ENCODE results near the gene TULP4.

Gene TULP4

GRCh38 chr6:158268361-158269147, 43.7 kb upstream of the TULP4 start:
- Histone ChIP-seq H3K36me3 (ENCODE audit: control insufficient read depth in 1 of 2, insufficient read depth in 2 of 2, low read depth in 1 of 2, low read length in 2 of 2) (peaks cover 2 to 11% of the 10 kb centered on the region in 2 experiments), H3K27me3 (ENCODE audit: control insufficient read depth in 1 of 2, insufficient read depth in 1 of 2, low read length in 2 of 2) (no peaks in the 10 kb centered on the region), H4K91ac (ENCODE audit: low read length) (no peak overlapping the region), H2BK12ac (ENCODE audit: low read length in 2 of 2) (no peak overlapping the region), H3K4ac (ENCODE audit: low read depth in 1 of 2, low read length in 2 of 2) (no peak overlapping the region), H3K79me1 (replicated peaks; ENCODE audit: low read length, poor library complexity, severe bottlenecking) (peaks cover 35% of the 10 kb centered on the region), H2BK5ac (ENCODE audit: low read depth, low read length, poor library complexity, severe bottlenecking) (no peak overlapping the region), H3K4me1 (ENCODE audit: control insufficient read depth, insufficient read depth, low read depth, low read length) (no peaks in the 10 kb centered on the region), H4K8ac (ENCODE audit: low read length) (no peak overlapping the region), H3K18ac (ENCODE audit: low read depth in 1 of 2, low read length in 2 of 2) (no peak overlapping the region), H3K4me2 (ENCODE audit: low read length, poor library complexity, severe bottlenecking) (no peak overlapping the region), H3K4me3 (ENCODE audit: insufficient read depth in 1 of 2, low read depth in 1 of 2, low read length in 2 of 2) (no peak overlapping the region), H2AFZ (ENCODE audit: low read depth, low read length) (no peak overlapping the region), H2AK5ac (ENCODE audit: low read length, severe bottlenecking) (no peak overlapping the region), H3K9me3 (ENCODE audit: control insufficient read depth, low read length) (no peaks in the 10 kb centered on the region), H3K14ac (ENCODE audit: low read length in 2 of 2) (no peak overlapping the region), H2BK15ac (ENCODE audit: low read depth, poor library complexity, severe bottlenecking) (no peak overlapping the region), H3K9ac (ENCODE audit: low read length) (no peak overlapping the region), H3K27ac (ENCODE audit: low read length, poor library complexity, severe bottlenecking) (no peak overlapping the region), H2BK120ac (ENCODE audit: low read depth, low read length) (no peak overlapping the region), H3K23ac (ENCODE audit: low read length in 2 of 2) (no peak overlapping the region)
- no peak for DNase-seq
- WGBS, result 100% methylated on average over 1 of the region's 2 CpGs

GRCh38 chr6:158269657-158270056, 42.6 kb upstream of the TULP4 start:
- 100% methylated on average over 2 of the region's 3 CpGs for WGBS

GRCh38 chr6:158270389-158271127, 41.7 kb upstream of the TULP4 start:
- Histone ChIP-seq H4K91ac (ENCODE audit: low read length) (no peak overlapping the region), H3K9me3 (ENCODE audit: control insufficient read depth, low read length) (no peaks in the 10 kb centered on the region), H2BK15ac (ENCODE audit: low read depth, poor library complexity, severe bottlenecking) (no peak overlapping the region), H2BK12ac (ENCODE audit: low read length in 2 of 2) (no peak overlapping the region), H3K4me1 (ENCODE audit: control insufficient read depth, insufficient read depth, low read depth, low read length) (no peaks in the 10 kb centered on the region), H3K27me3 (ENCODE audit: control insufficient read depth in 1 of 2, insufficient read depth in 1 of 2, low read length in 2 of 2) (no peaks in the 10 kb centered on the region), H3K4me3 (ENCODE audit: insufficient read depth in 1 of 2, low read depth in 1 of 2, low read length in 2 of 2) (no peak overlapping the region), H3K4ac (ENCODE audit: low read depth in 1 of 2, low read length in 2 of 2) (no peak overlapping the region), H3K23ac (ENCODE audit: low read length in 2 of 2) (no peak overlapping the region), H2AFZ (ENCODE audit: low read depth, low read length) (no peak overlapping the region), H3K14ac (ENCODE audit: low read length in 2 of 2) (no peak overlapping the region), H3K4me2 (ENCODE audit: low read length, poor library complexity, severe bottlenecking) (no peak overlapping the region), H2BK5ac (ENCODE audit: low read depth, low read length, poor library complexity, severe bottlenecking) (no peak overlapping the region), H3K9ac (ENCODE audit: low read length) (no peak overlapping the region), H3K27ac (ENCODE audit: low read length, poor library complexity, severe bottlenecking) (no peak overlapping the region), H4K8ac (ENCODE audit: low read length) (no peak overlapping the region), H3K18ac (ENCODE audit: low read depth in 1 of 2, low read length in 2 of 2) (no peak overlapping the region), H2BK120ac (ENCODE audit: low read depth, low read length) (no peak overlapping the region), H3K36me3 (ENCODE audit: control insufficient read depth in 1 of 2, insufficient read depth in 2 of 2, low read depth in 1 of 2, low read length in 2 of 2) (peaks cover 2 to 11% of the 10 kb centered on the region in 2 experiments), H2AK5ac (ENCODE audit: low read length, severe bottlenecking) (no peak overlapping the region), H3K79me1 (replicated peaks; ENCODE audit: low read length, poor library complexity, severe bottlenecking) (peaks cover 37% of the 10 kb centered on the region)
- DNase-seq, result no peak
- WGBS, result 97% methylated on average over 11 of the region's 11 CpGs

More at GRCh38 chr6:158269657-158270056, 42.6 kb upstream of the TULP4 start:
- no peak overlapping the region for H3K4ac ChIP-seq (ENCODE audit: low read depth in 1 of 2, low read length in 2 of 2)
- no peaks in the 10 kb centered on the region for H3K27me3 ChIP-seq (ENCODE audit: control insufficient read depth in 1 of 2, insufficient read depth in 1 of 2, low read length in 2 of 2)
- H3K23ac ChIP-seq (ENCODE audit: low read length in 2 of 2), result no peak overlapping the region
- no peak overlapping the region for H2AK5ac ChIP-seq (ENCODE audit: low read length, severe bottlenecking)
- H2BK120ac ChIP-seq (ENCODE audit: low read depth, low read length), result no peak overlapping the region
- peaks cover 32% of the 10 kb centered on the region for H3K79me1 ChIP-seq (replicated peaks; ENCODE audit: low read length, poor library complexity, severe bottlenecking)
- no peak overlapping the region for H3K14ac ChIP-seq (ENCODE audit: low read length in 2 of 2)
- H3K9ac ChIP-seq (ENCODE audit: low read length), result no peak overlapping the region
- H3K9me3 ChIP-seq (ENCODE audit: control insufficient read depth, low read length), result no peaks in the 10 kb centered on the region
- H2BK15ac ChIP-seq (ENCODE audit: low read depth, poor library complexity, severe bottlenecking), result no peak overlapping the region
- no peak for DNase-seq
- H3K4me1 ChIP-seq (ENCODE audit: control insufficient read depth, insufficient read depth, low read depth, low read length), result no peaks in the 10 kb centered on the region
- H3K27ac ChIP-seq (ENCODE audit: low read length, poor library complexity, severe bottlenecking), result no peak overlapping the region
- no peak overlapping the region for H3K4me2 ChIP-seq (ENCODE audit: low read length, poor library complexity, severe bottlenecking)
- no peak overlapping the region for H2BK12ac ChIP-seq (ENCODE audit: low read length in 2 of 2)
- no peak overlapping the region for H3K4me3 ChIP-seq (ENCODE audit: insufficient read depth in 1 of 2, low read depth in 1 of 2, low read length in 2 of 2)
- H4K8ac ChIP-seq (ENCODE audit: low read length), result no peak overlapping the region
- H4K91ac ChIP-seq (ENCODE audit: low read length), result no peak overlapping the region
- no peak overlapping the region for H3K18ac ChIP-seq (ENCODE audit: low read depth in 1 of 2, low read length in 2 of 2)
- no peak overlapping the region for H2AFZ ChIP-seq (ENCODE audit: low read depth, low read length)
- no peak overlapping the region for H2BK5ac ChIP-seq (ENCODE audit: low read depth, low read length, poor library complexity, severe bottlenecking)
- H3K36me3 ChIP-seq (ENCODE audit: control insufficient read depth in 1 of 2, insufficient read depth in 2 of 2, low read depth in 1 of 2, low read length in 2 of 2), result peaks cover 2 to 11% of the 10 kb centered on the region in 2 experiments

- no peak overlapping the region for H2AK5ac ChIP-seq (ENCODE audit: low read length, severe bottlenecking)
- no peak overlapping the region for H2AFZ ChIP-seq (ENCODE audit: low read depth, low read length)
- H3K27me3 ChIP-seq (ENCODE audit: control insufficient read depth in 1 of 2, insufficient read depth in 1 of 2, low read length in 2 of 2), result no peaks in the 10 kb centered on the region
- WGBS, result 100% methylated on average over 1 of the region's 1 CpG
- no peak overlapping the region for H3K9ac ChIP-seq (ENCODE audit: low read length)
- H3K23ac ChIP-seq (ENCODE audit: low read length in 2 of 2), result no peak overlapping the region
- no peak overlapping the region for H3K4me3 ChIP-seq (ENCODE audit: insufficient read depth in 1 of 2, low read depth in 1 of 2, low read length in 2 of 2)
- no peak overlapping the region for H3K4ac ChIP-seq (ENCODE audit: low read depth in 1 of 2, low read length in 2 of 2)
- H2BK12ac ChIP-seq (ENCODE audit: low read length in 2 of 2), result no peak overlapping the region
- no peak overlapping the region for H2BK120ac ChIP-seq (ENCODE audit: low read depth, low read length)
- H2BK5ac ChIP-seq (ENCODE audit: low read depth, low read length, poor library complexity, severe bottlenecking), result no peak overlapping the region
- H3K18ac ChIP-seq (ENCODE audit: low read depth in 1 of 2, low read length in 2 of 2), result no peak overlapping the region
- H2BK15ac ChIP-seq (ENCODE audit: low read depth, poor library complexity, severe bottlenecking), result no peak overlapping the region
- no peak for DNase-seq
- peaks cover 2 to 9% of the 10 kb centered on the region in 2 experiments for H3K36me3 ChIP-seq (ENCODE audit: control insufficient read depth in 1 of 2, insufficient read depth in 2 of 2, low read depth in 1 of 2, low read length in 2 of 2)
- H3K79me1 ChIP-seq (replicated peaks; ENCODE audit: low read length, poor library complexity, severe bottlenecking), result peaks cover 39% of the 10 kb centered on the region
- no peak overlapping the region for H3K27ac ChIP-seq (ENCODE audit: low read length, poor library complexity, severe bottlenecking)
- no peak overlapping the region for H3K14ac ChIP-seq (ENCODE audit: low read length in 2 of 2)
- H3K4me2 ChIP-seq (ENCODE audit: low read length, poor library complexity, severe bottlenecking), result no peak overlapping the region
- no peak overlapping the region for H4K91ac ChIP-seq (ENCODE audit: low read length)
- no peaks in the 10 kb centered on the region for H3K9me3 ChIP-seq (ENCODE audit: control insufficient read depth, low read length)
- H4K8ac ChIP-seq (ENCODE audit: low read length), result no peak overlapping the region
- H3K4me1 ChIP-seq (ENCODE audit: control insufficient read depth, insufficient read depth, low read depth, low read length), result no peaks in the 10 kb centered on the region
Measured at GRCh38 chr6:158272324-158272723, 39.9 kb upstream of the TULP4 start.
